Activated CD8-positive, alpha-beta memory T cell treated with anti-CD3 and anti-CD28 coated beads, Interleukin-2, amount 10 ng/mL, durations not matched to agents 7 days and 5 days (primary cell): Measurements from ENCODE around the gene SLC16A11. TPM values are rescaled to one million over a fixed set of nuclear protein-coding genes. Genes with fewer than 3 reads are reported as not detected.

Experiments used
- ATAC-seq: fragments of 150-1000 bp; cut with Tn5 transposase; one replicate; pipeline ENCODE4 v1.10.0; 2021; ENCODE audit warnings: moderate library complexity
- CTCF ChIA-PET: fragments of 350-600 bp; sonication (Branson Sonifier 250); formaldehyde crosslinking; loops from one replicate; lab custom pipeline; 2021; ENCODE audit warnings: antibody characterized with exemption; lab: Charles Lee
- DNase-seq: peaks from one replicate; pipeline ENCODE4 v3.0.0-alpha.2; 2020
- H3K27ac Mint-ChIP-seq: one replicate; pipeline ENCODE4 v1.8.0; 2021; ENCODE audit warnings: mild to moderate bottlenecking, mixed read lengths
- H3K27me3 Mint-ChIP-seq: one replicate; pipeline ENCODE4 v1.8.0; 2021; ENCODE audit warnings: mixed read lengths
- H3K36me3 Mint-ChIP-seq: one replicate; pipeline ENCODE4 v1.8.0; 2021; ENCODE audit warnings: mild to moderate bottlenecking, mixed read lengths
- H3K4me1 Mint-ChIP-seq: one replicate; pipeline ENCODE4 v1.8.0; 2021; ENCODE audit warnings: mixed read lengths
- H3K4me3 Mint-ChIP-seq: one replicate; pipeline ENCODE4 v1.8.0; 2021; ENCODE audit warnings: mild to moderate bottlenecking, moderate library complexity, mixed read lengths
- H3K9me3 Mint-ChIP-seq: one replicate; pipeline ENCODE4 v1.8.0; 2022; ENCODE audit warnings: low read depth, mixed read lengths
- total RNA-seq, 2 experiments: library from RNA; stranded (reverse); gene quantifications; one replicate each; pipeline ENCODE4 v1.2.3, GENCODE V29; 2021

The SLC16A11 gene
- total RNA-seq, 2 experiments from 2014 or later: 1.2 to 1.3 TPM

DNA sequence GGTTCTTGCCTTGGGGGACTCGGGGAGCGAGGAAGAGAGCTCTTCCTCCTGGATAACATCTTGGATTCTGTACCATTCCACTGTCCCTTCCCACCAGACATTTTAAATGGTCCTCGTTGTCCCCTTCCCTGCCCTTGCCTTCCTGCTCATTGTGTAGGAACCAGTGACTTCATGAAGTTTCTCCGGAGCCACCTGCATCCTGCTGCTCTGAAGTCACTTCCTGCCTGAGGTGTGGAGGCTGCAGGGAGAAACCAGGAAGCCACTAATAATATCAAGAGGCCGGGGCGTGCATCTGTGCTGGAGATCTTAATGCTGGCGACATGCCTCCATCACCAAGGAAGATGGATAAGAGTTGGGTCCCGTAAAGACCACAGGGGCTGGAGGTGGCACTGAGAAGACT, 14.2 kb downstream of the SLC16A11 start:
- no peaks in the 10 kb centered on the region for H3K27me3 Mint-ChIP-seq
- H3K4me1 Mint-ChIP-seq: peaks cover 47% of the 10 kb centered on the region
- peak overlapping the region; percentile 44 for H3K4me3 Mint-ChIP-seq
- ATAC-seq: peak; percentile 71
- H3K36me3 Mint-ChIP-seq: peaks cover 8% of the 10 kb centered on the region
- no peaks in the 10 kb centered on the region for H3K9me3 Mint-ChIP-seq
- DNase-seq: peak; percentile 69
- CTCF ChIA-PET: interaction anchor here (1.2 kb wide), 1 partner anchor 8 kb away, joined by 3 read pairs; no protein-coding TSS in a partner anchor
- peak overlapping the region; percentile 86 for H3K27ac Mint-ChIP-seq

DNA sequence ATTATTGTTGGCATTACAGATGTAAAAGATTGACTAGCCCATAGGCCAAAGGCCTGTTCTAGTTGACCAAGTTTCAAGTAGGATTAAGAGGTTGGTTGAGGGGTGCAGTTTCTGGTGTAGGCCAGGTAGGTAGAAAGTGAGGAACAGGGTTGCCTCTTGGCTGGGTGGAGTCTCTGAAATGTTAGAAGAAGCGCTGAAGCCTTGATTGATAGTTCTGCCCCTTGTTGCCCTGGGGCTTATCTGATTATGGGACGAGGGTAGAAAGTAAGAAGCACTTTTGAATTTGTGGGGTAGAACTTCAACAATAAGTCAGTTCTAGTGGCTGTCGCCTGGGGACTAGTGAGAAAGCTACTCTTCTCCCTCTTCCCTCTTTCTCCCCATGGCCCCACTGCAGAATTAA, 14.8 kb downstream of the SLC16A11 start:
- Mint-ChIP-seq H3K4me3 (no peak overlapping the region), H3K9me3 (no peaks in the 10 kb centered on the region), H3K4me1 (peaks cover 44% of the 10 kb centered on the region), H3K27ac (peak overlapping the region; percentile 57), H3K27me3 (no peaks in the 10 kb centered on the region), H3K36me3 (peaks cover 8% of the 10 kb centered on the region)
- no peak for ATAC-seq
- CTCF ChIA-PET: interaction anchor here (0.9 to 1.2 kb wide), 2 partner anchors 8 to 11 kb away, joined by 3 read pairs; no protein-coding TSS in a partner anchor
- no peak for DNase-seq

DNA sequence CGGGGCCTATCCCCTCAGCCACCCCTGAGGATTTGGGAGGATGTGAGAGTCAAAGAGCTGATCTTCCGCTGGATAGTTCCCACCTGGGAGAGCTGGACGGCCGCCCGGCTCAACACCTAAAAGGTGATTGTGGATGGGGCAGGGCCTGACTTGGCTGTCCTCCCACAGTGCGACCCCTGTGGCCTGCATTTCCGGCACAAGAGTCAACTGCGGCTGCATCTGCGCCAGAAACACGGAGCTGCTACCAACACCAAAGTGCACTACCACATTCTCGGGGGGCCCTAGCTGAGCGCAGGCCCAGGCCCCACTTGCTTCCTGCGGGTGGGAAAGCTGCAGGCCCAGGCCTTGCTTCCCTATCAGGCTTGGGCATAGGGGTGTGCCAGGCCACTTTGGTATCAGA, 16.6 kb downstream of the SLC16A11 start:
- Mint-ChIP-seq H3K4me3 (no peak overlapping the region), H3K9me3 (no peaks in the 10 kb centered on the region), H3K27me3 (no peaks in the 10 kb centered on the region), H3K4me1 (peaks cover 49% of the 10 kb centered on the region), H3K27ac (no peak overlapping the region), H3K36me3 (peaks cover 5% of the 10 kb centered on the region)
- CTCF ChIA-PET: interaction anchor here (1.3 kb wide), 1 partner anchor 12 kb away, joined by 4 read pairs; no protein-coding TSS in a partner anchor
- DNase-seq: no peak
- ATAC-seq: no peak

DNA sequence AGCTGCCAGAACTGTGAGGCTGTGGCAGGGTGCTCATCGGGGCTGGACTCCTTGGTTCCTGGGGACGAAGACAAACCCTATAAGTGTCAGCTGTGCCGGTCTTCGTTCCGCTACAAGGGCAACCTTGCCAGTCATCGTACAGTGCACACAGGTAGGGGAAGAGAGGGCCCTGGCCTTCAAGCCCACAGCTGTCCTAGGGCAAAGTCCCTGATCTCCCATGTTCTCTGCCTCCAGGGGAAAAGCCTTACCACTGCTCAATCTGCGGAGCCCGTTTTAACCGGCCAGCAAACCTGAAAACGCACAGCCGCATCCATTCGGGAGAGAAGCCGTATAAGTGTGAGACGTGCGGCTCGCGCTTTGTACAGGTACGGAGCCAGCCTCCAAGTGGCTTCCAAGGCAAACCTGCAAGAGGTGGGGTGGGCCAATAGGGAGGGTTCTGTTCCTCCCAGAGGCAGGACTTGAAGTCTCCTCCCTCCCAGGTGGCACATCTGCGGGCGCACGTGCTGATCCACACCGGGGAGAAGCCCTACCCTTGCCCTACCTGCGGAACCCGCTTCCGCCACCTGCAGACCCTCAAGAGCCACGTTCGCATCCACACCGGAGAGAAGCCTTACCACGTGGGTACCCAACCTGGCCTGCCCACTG, 17.3 kb downstream of the SLC16A11 start:
- peaks cover 5% of the 10 kb centered on the region for H3K36me3 Mint-ChIP-seq
- CTCF ChIA-PET: no interaction called here
- H3K9me3 Mint-ChIP-seq: no peaks in the 10 kb centered on the region
- H3K4me3 Mint-ChIP-seq: no peak overlapping the region
- no peak overlapping the region for H3K27ac Mint-ChIP-seq
- DNase-seq: no peak
- no peaks in the 10 kb centered on the region for H3K27me3 Mint-ChIP-seq
- H3K4me1 Mint-ChIP-seq: peaks cover 45% of the 10 kb centered on the region
- no peak for ATAC-seq

DNA sequence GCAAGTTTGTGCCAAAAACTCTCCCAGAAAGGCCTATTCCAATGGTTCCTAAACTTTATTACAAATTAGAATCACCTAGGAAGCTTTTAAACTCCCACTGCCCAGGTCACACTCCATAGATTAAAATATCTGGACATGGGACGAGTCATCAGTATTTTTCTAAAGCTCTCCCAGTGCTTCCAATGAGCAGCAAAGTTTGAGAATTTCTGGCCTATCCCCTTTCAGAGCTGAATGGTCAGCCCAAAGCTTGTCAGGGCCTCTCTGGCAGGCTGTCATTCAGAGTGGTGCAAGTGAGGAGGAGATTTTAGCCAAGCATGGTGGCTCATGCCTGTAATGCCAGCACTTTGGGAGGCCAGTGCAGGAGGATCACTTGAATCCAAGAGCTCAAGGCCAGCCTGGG, 18.6 kb downstream of the SLC16A11 start:
- H3K9me3 Mint-ChIP-seq: no peaks in the 10 kb centered on the region
- H3K27ac Mint-ChIP-seq: no peak overlapping the region
- H3K27me3 Mint-ChIP-seq: no peaks in the 10 kb centered on the region
- CTCF ChIA-PET: interaction anchor here (1.3 to 1.6 kb wide), 5 partner anchors 11 to 152 kb away, joined by 3 to 5 read pairs (median 4); partner anchors contain the start of gene SLC16A13
- ATAC-seq (no peak), DNase-seq (no peak)
- H3K36me3 Mint-ChIP-seq: peaks cover 3% of the 10 kb centered on the region
- no peak overlapping the region for H3K4me3 Mint-ChIP-seq
- H3K4me1 Mint-ChIP-seq: peaks cover 52% of the 10 kb centered on the region

DNA sequence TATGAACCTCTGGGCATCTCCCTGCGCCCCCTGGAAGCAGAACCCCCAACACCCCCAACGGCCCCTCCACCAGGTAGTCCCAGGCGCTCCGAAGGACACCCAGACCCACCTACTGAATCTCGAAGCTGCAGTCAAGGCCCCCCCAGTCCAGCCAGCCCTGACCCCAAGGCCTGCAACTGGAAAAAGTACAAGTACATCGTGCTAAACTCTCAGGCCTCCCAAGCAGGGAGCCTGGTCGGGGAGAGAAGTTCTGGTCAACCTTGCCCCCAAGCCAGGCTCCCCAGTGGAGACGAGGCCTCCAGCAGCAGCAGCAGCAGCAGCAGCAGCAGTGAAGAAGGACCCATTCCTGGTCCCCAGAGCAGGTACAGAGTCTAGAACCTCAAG, 19.5 kb downstream of the SLC16A11 start:
- H3K27ac Mint-ChIP-seq: no peak overlapping the region
- CTCF ChIA-PET: interaction anchor here (1.3 to 4.4 kb wide), 6 partner anchors 11 to 153 kb away, joined by 3 to 65 read pairs (median 5); partner anchors contain the start of gene SLC16A13

DNA sequence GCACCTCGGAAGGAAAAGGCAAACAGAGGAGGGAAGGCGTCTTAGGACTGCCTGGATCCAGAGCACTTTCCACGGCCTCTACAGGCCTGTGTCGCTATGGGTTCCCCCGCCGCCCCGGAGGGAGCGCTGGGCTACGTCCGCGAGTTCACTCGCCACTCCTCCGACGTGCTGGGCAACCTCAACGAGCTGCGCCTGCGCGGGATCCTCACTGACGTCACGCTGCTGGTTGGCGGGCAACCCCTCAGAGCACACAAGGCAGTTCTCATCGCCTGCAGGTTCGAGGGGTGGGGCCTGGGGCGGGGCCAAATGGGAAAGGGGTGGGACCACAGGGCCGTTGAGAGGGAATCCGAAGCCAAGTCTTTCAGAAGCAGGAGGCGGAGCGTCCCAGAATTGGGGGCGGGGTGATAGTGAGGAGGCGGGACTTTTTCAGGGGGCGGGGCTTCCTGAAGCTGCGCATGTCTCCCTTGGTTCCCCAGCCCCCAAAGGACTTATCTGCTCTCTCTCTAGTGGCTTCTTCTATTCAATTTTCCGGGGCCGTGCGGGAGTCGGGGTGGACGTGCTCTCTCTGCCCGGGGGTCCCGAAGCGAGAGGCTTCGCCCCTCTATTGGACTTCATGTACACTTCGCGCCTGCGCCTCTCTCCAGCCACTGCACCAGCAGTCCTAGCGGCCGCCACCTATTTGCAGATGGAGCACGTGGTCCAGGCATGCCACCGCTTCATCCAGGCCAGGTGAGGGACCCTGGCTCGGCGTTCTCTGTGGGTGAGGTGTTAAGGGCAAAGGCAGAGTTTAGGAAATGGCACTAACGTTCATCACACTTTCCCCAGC, 20.1 kb downstream of the SLC16A11 start:
- Mint-ChIP-seq H3K36me3 (no peaks in the 10 kb centered on the region), H3K9me3 (no peaks in the 10 kb centered on the region), H3K4me3 (peak overlapping the region; percentile 62), H3K4me1 (peaks cover 44% of the 10 kb centered on the region), H3K27ac (peak overlapping the region; percentile 79), H3K27me3 (no peaks in the 10 kb centered on the region)
- CTCF ChIA-PET: interaction anchor here (0.5 to 4.4 kb wide), 8 partner anchors 8 to 994 kb away, joined by 3 to 65 read pairs (median 8); partner anchors contain the start of gene SLC16A13
- DNase-seq (peak; percentile 98), ATAC-seq (peak; percentile 84)

More for the DNA sequence above, 19.5 kb downstream of the SLC16A11 start:
- Mint-ChIP-seq H3K27me3 (no peaks in the 10 kb centered on the region), H3K4me3 (no peak overlapping the region), H3K4me1 (peaks cover 46% of the 10 kb centered on the region), H3K36me3 (peaks cover 3% of the 10 kb centered on the region), H3K9me3 (no peaks in the 10 kb centered on the region)
- no peak for ATAC-seq
- DNase-seq: no peak

DNA sequence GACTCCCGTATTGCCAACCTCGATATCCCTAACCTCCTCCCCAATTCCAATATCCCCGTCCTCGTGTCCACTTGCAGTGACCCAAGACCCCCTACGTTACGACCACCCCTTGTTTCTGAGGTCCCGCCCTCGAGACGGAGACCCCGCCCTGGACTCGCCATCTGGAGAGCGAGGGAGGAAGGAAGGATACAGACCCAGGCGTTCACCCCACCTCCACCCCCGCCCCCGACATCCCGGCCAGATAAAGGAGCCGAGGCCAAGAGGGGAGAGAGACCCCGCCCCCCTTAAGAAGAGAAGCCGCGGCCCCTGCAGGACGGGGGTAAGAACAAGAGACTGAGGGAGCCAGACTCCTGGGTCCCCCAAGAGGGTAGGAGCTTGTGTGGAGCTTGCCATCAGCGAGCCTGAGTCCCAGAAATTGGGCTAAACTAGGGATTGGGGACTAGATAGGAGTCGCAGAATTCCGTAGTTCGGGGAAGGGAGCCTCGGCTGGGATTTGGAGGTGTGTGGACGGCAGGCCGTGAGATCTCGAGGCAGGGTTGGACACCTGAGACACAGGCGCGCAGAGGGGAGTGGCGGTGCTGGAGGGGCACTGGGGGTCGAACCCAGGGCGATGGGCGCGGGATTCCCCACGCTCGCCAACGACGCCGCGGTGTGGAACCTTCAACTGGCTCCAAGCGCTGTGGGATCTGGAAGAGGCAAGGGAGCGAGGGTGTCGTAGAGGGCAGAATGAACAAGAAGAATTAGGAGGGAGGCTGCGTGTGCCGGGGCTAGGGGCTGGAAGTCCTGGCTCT, 20.9 kb downstream of the SLC16A11 start, which contains the start of gene BCL6B:
BCL6B (plus strand) TSS at position 270 of the 791 bp plus-strand sequence. CDS start 622 bp downstream, outside the sequence.
- Mint-ChIP-seq H3K27ac (peak within 1 kb of the TSS; percentile 79), H3K9me3 (no peaks in the 10 kb centered on the region), H3K4me3 (peak within 1 kb of the TSS; percentile 62), H3K27me3 (no peaks in the 10 kb centered on the region), H3K4me1 (peaks cover 52% of the 10 kb centered on the region), H3K36me3 (peaks cover under 1% of the 10 kb centered on the region)
- no peak for DNase-seq
- CTCF ChIA-PET: interaction anchor here (0.5 to 4.4 kb wide), 19 partner anchors 9 to 993 kb away, joined by 3 to 65 read pairs (median 6); partner anchors contain the start of genes RNASEK and SLC16A13
- no peak for ATAC-seq

DNA sequence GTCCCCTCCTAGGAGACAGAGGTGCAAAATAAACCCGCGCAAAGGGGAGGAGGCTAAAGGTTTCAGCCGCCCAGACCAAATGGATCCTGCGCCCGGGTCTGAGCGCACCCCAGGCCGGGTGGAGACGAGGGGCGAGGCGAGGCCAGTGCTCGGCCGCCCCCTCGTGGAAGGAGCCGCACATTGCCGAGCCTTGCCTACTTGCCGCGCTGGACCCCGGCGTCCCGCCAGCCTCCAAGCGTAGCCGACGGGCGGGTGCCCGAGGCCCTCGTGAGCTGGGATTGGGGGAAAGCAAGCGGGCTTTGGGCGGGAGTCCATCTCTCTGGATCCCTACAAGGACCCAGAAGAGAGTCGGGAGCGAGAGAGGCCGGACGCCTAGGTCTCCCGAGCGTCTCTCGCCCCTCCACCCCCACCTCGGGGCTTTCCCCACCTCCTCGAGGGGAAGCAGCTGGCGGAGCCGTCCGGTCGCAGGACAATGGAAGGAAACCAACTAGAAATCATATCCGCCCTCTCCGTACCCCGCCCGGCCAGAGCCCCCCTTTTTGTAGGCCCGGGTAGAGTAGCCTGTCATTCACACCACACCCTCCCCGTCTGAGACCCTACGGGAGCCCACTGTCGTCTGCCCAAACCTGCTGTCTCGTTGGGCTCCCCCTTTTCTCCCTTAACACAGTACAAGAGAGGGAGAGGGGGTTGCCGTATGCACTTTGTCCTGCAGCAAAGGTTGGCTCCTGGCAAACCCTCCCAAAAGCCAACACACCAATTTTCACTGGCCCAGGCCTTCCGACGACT, 21.7 kb downstream of the SLC16A11 start:
- ATAC-seq: peak; percentile 77
- CTCF ChIA-PET: interaction anchor here (0.6 to 4.4 kb wide), 26 partner anchors 8 to 274 kb away, joined by 3 to 65 read pairs (median 5); partner anchors contain the start of genes RNASEK and SLC16A13
- H3K27me3 Mint-ChIP-seq: no peaks in the 10 kb centered on the region
- no peaks in the 10 kb centered on the region for H3K9me3 Mint-ChIP-seq
- H3K4me1 Mint-ChIP-seq: peaks cover 60% of the 10 kb centered on the region
- H3K36me3 Mint-ChIP-seq: peaks cover 8% of the 10 kb centered on the region
- DNase-seq: peak; percentile 89
- peak overlapping the region; percentile 62 for H3K4me3 Mint-ChIP-seq
- H3K27ac Mint-ChIP-seq: peak overlapping the region; percentile 79

DNA sequence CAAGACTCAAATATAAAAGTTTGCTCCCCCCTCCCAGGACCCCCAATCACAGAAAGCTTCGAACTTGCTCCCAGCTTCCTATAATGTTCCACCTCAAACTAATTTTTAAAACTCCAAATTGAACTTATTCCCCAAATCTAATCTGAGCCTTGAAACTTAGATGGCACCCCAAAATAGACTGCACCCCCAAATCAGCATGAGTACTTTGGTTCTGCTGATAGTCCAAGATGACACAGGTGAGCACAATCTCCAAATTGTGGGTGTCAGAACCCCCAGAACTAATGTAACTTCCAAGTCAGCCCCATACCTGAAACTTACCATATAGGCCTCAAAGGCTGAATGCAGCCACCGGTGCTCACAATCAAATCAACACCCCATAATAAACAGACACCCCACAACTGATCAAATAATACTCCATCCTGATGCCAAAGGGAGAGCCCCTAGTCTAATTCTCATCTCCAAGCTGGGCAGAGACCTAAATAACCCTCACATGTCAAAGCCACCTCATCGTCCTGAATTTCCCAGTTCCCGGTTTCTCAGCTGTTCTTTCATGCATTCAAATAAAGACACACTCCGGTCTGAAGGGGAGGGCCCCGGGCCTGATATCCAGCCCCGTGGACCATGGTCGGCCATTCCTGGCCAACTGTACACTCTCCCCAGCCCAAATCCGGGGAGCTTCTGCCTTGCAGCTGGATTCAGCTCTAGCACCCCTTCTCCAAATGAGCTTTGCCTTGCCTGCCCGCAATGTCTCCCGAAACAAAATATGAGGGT, 22.8 kb downstream of the SLC16A11 start:
- CTCF ChIA-PET: interaction anchor here (0.6 to 4.4 kb wide), 19 partner anchors 9 to 275 kb away, joined by 3 to 65 read pairs (median 7); partner anchors contain the start of genes RNASEK and SLC16A13
- no peak for ATAC-seq
- Mint-ChIP-seq H3K4me3 (peak overlapping the region; percentile 40), H3K4me1 (peaks cover 71% of the 10 kb centered on the region), H3K27ac (peak overlapping the region; percentile 32), H3K27me3 (no peaks in the 10 kb centered on the region), H3K9me3 (no peaks in the 10 kb centered on the region), H3K36me3 (peaks cover 16% of the 10 kb centered on the region)
- DNase-seq: no peak

DNA sequence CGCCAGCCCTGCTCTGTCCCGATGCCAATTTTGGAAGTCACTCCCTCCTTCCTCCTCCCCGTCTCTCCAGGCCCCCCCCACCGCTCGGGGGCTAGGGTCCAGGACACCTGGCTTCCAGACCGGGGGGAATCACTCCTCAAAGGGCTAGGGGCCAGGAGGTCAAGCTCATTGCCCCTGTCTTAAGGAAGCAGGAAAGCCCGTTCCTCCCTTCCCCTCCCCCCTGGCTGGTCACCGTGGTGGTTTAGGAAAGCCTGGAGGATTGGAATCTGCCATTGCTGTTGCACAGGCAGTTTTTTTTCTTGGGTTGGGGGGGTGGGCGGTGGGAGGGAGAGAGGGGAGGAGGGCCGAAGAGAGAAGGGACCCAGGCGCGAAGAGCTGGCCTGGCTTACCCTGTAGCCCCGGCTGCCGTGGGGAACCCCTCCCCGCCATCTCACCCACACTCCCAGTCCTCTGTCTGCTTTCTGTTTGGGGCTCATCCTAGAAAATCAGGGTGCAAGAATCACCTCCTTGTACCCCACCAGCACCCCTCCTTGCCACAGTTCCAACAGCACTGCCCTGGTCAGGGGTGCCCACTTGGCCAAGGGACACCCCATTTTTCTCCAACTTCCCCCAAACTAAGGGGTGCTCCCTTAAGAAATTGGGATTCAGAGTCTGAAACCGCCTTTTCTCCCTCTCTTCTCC, 23.9 kb downstream of the SLC16A11 start:
- no peaks in the 10 kb centered on the region for H3K9me3 Mint-ChIP-seq
- peaks cover 19% of the 10 kb centered on the region for H3K36me3 Mint-ChIP-seq
- no peak overlapping the region for H3K27ac Mint-ChIP-seq
- CTCF ChIA-PET: interaction anchor here (1.1 to 4.4 kb wide), 8 partner anchors 14 to 110 kb away, joined by 3 to 65 read pairs (median 22); partner anchors contain the start of gene SLC16A13
- DNase-seq: no peak
- peaks cover 77% of the 10 kb centered on the region for H3K4me1 Mint-ChIP-seq
- no peaks in the 10 kb centered on the region for H3K27me3 Mint-ChIP-seq
- no peak overlapping the region for H3K4me3 Mint-ChIP-seq
- ATAC-seq: no peak
